ENCODE results near the gene C16orf82. TPM values are rescaled to one million over a fixed set of nuclear protein-coding genes. Genes with fewer than 3 reads are reported as not detected.

The C16orf82 gene
- total RNA-seq, 2 experiments from 2014 or later = not detected

- no peak for DNase-seq
- Mint-ChIP-seq H3K9me3 (no peaks in the 10 kb centered on the region), H3K36me3 (ENCODE audit: low read depth) (no peaks in the 10 kb centered on the region), H3K27ac (no peak overlapping the region), H3K27me3 (no peaks in the 10 kb centered on the region), H3K4me3 (no peak overlapping the region), H3K4me1 (ENCODE audit: low read depth) (no peaks in the 10 kb centered on the region)
- POLR2A ChIA-PET = no interaction called here
- intact Hi-C loops (cut with micrococcal nuclease) = no loop called here
- ATAC-seq = no peak
- TF ChIP-seq CTCF (IDR thresholded peaks at IDR 0.05) = no peak
- CTCF ChIA-PET = no interaction called here
These were observed 18.4 kb upstream of the C16orf82 start for GRCh38 chr16:27048316-27048715.

GRCh38 chr16:27049117-27049516 lies 17.6 kb upstream of the C16orf82 start:
- CTCF ChIA-PET = no interaction called here
- H3K27me3 Mint-ChIP-seq = no peaks in the 10 kb centered on the region
- TF ChIP-seq CTCF (IDR thresholded peaks at IDR 0.05) = no peak
- H3K4me3 Mint-ChIP-seq = no peak overlapping the region
- H3K27ac Mint-ChIP-seq = no peak overlapping the region
- no peak for DNase-seq
- H3K36me3 Mint-ChIP-seq (ENCODE audit: low read depth) = no peaks in the 10 kb centered on the region
- POLR2A ChIA-PET = interaction anchor here (1.0 to 1.5 kb wide), 2 partner anchors 13 to 15 kb away, joined by 3 read pairs; no protein-coding TSS in a partner anchor
- intact Hi-C loops (cut with micrococcal nuclease) = no loop called here
- no peaks in the 10 kb centered on the region for H3K4me1 Mint-ChIP-seq (ENCODE audit: low read depth)
- H3K9me3 Mint-ChIP-seq = no peaks in the 10 kb centered on the region
- ATAC-seq = no peak

GRCh38 chr16:27052007-27052406 lies 14.7 kb upstream of the C16orf82 start:
- Mint-ChIP-seq H3K4me3 (no peak overlapping the region), H3K27me3 (no peaks in the 10 kb centered on the region), H3K9me3 (no peaks in the 10 kb centered on the region), H3K27ac (no peak overlapping the region), H3K36me3 (ENCODE audit: low read depth) (no peaks in the 10 kb centered on the region), H3K4me1 (ENCODE audit: low read depth) (no peaks in the 10 kb centered on the region)
- no peak for TF ChIP-seq CTCF (IDR thresholded peaks at IDR 0.05)
- ChIA-PET CTCF (no interaction called here), POLR2A (no interaction called here)
- ATAC-seq = no peak
- DNase-seq = no peak
- intact Hi-C loops (cut with micrococcal nuclease) = no loop called here

- no peak overlapping the region for H3K27ac Mint-ChIP-seq
- no peak for TF ChIP-seq CTCF (IDR thresholded peaks at IDR 0.05)
- ChIA-PET CTCF (no interaction called here), POLR2A (no interaction called here)
- intact Hi-C loops (cut with micrococcal nuclease) = no loop called here
- H3K4me1 Mint-ChIP-seq (ENCODE audit: low read depth) = no peaks in the 10 kb centered on the region
- no peak overlapping the region for H3K4me3 Mint-ChIP-seq
- ATAC-seq (no peak), DNase-seq (no peak)
- no peaks in the 10 kb centered on the region for H3K36me3 Mint-ChIP-seq (ENCODE audit: low read depth)
- no peaks in the 10 kb centered on the region for H3K27me3 Mint-ChIP-seq
- H3K9me3 Mint-ChIP-seq = no peaks in the 10 kb centered on the region
These were observed 12.7 kb upstream of the C16orf82 start for GRCh38 chr16:27053996-27054395.

GRCh38 chr16:27058299-27058698 lies 8.4 kb upstream of the C16orf82 start:
- CTCF ChIA-PET = interaction anchor here (0.6 kb wide), 1 partner anchor 914 kb away, joined by 3 read pairs; no protein-coding TSS in a partner anchor
- Mint-ChIP-seq H3K4me1 (ENCODE audit: low read depth) (no peaks in the 10 kb centered on the region), H3K27me3 (peaks cover 3% of the 10 kb centered on the region), H3K4me3 (no peak overlapping the region), H3K36me3 (ENCODE audit: low read depth) (no peaks in the 10 kb centered on the region), H3K27ac (no peak overlapping the region), H3K9me3 (no peaks in the 10 kb centered on the region)
- TF ChIP-seq CTCF (IDR thresholded peaks at IDR 0.05) = no peak
- ATAC-seq = no peak
- no peak for DNase-seq
- POLR2A ChIA-PET = no interaction called here
- intact Hi-C loops (cut with micrococcal nuclease) = no loop called here

Measured in activated CD8-positive, alpha-beta T cell treated with anti-CD3 and anti-CD28 coated beads for 36 hours (primary cell).